A673 (cell line): Measurements from ENCODE around the gene ACTL6A. TPM values are rescaled to one million over a fixed set of nuclear protein-coding genes. Genes with fewer than 3 reads are reported as not detected.

ENCODE experiments used
- BruUV-seq: library from RNA; stranded (reverse); fragments of 400-500 nt; replicated peaks from 2 replicates; lab custom pipeline; 2021; lab: Mats Ljungman, UMichigan
- CTCF ChIA-PET: fragments of 300-600 bp; sonication (Branson Sonifier 250); formaldehyde crosslinking; loops from one replicate; lab custom pipeline; 2022; ENCODE audit warnings: antibody characterized with exemption; lab: Charles Lee
- POLR2A ChIA-PET: fragments of 300-600 bp; sonication (Branson Sonifier 250); formaldehyde crosslinking; loops from one replicate; lab custom pipeline; 2022; ENCODE audit warnings: antibody characterized with exemption; ENCODE audit not compliant: low non-redundant PET; lab: Charles Lee
- DNase-seq: peaks from one replicate; pipeline ENCODE4 v3.0.0-alpha.2; 2015; ENCODE audit warnings: low spot score
- H3K27ac ChIP-seq: fragments of 200-600 bp; sonication (generic); 2 replicates; pipeline ENCODE4 v1.5.1; 2016; ENCODE audit warnings: mixed run types, low read depth, mild to moderate bottlenecking, mixed read lengths, antibody characterized with exemption, low read length; ENCODE audit not compliant: poor library complexity, severe bottlenecking
- H3K27me3 ChIP-seq: fragments of 200-600 bp; sonication (generic); replicated peaks from 2 replicates; pipeline ENCODE4 v1.6.1; 2017; ENCODE audit warnings: mixed run types, low read depth, mild to moderate bottlenecking, mixed read lengths, antibody characterized with exemption, low read length; ENCODE audit not compliant: insufficient read depth, poor library complexity
- H3K36me3 ChIP-seq: fragments of 200-600 bp; sonication (generic); 2 replicates; pipeline ENCODE4 v1.6.1; 2016; ENCODE audit warnings: mixed run types, mild to moderate bottlenecking, mixed read lengths, antibody characterized with exemption, low read length; ENCODE audit not compliant: insufficient read depth, poor library complexity, severe bottlenecking
- H3K4me1 ChIP-seq: fragments of 200-600 bp; sonication (generic); 2 replicates; pipeline ENCODE4 v1.6.1; 2017; ENCODE audit warnings: mixed run types, mild to moderate bottlenecking, mixed read lengths, antibody characterized with exemption, low read length; ENCODE audit not compliant: insufficient read depth, poor library complexity, severe bottlenecking
- H3K4me3 ChIP-seq: fragments of 200-600 bp; sonication (generic); 2 replicates; pipeline ENCODE4 v1.5.1; 2016; ENCODE audit warnings: low read depth, mixed run types, mild to moderate bottlenecking, mixed read lengths, low read length; ENCODE audit not compliant: poor library complexity, severe bottlenecking
- H3K9me3 ChIP-seq: fragments of 200-600 bp; sonication (generic); 2 replicates; pipeline ENCODE4 v1.6.1; 2016; ENCODE audit warnings: mixed run types, low read depth, mild to moderate bottlenecking, mixed read lengths, antibody characterized with exemption, low read length; ENCODE audit not compliant: poor library complexity, severe bottlenecking
- EZH2 ChIP-seq: fragments of 200-600 bp; sonication (generic); IDR thresholded peaks from 2 replicates; pipeline ENCODE4 v1.6.1; 2017; ENCODE audit warnings: borderline replicate concordance, low read depth, mild to moderate bottlenecking, mixed read lengths, antibody characterized with exemption, low read length; ENCODE audit not compliant: poor library complexity, severe bottlenecking
- intact Hi-C: fragments of 100-400 bp; cut with micrococcal nuclease; formaldehyde crosslinking; loops from one replicate; pipeline ENCODE4 v1.10.0; 2022; ENCODE audit not compliant: unreplicated experiment
- total RNA-seq: library from RNA; stranded (reverse); gene quantifications from 2 replicates; pipeline ENCODE4 v1.2.3, GENCODE V29; 2021
- TF ChIP-seq, protein P1 (sequence below): fragments of 300-800, 200-600 bp; sonication (generic); conservative IDR thresholded peaks from 2 replicates; pipeline ENCODE4 v1.5.1; 2017; ENCODE audit warnings: low read depth, mild to moderate bottlenecking, antibody characterized with exemption, low read length, moderate library complexity, mixed read lengths

The ACTL6A gene
- total RNA-seq, 1 experiment from 2014 or later: 153 TPM

DNA sequence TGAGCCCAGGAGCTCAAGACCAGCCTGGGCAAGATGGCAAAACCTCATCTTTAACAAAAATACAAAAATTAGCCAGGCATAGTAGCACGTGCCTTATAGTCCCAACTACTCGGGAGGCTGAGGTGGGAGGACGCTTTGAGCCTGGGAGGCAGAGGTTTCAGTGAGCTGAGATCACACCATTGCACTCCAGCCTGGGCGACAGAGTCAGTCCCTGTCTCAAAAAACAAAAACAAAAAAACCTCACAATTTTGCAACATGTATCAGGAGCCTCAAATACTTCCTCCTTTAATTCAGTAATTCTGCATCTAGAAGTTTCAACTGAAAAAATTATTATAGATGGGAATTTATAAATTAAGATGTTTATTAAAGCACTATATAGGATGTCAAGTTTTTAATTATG is 40.6 kb downstream of the ACTL6A start:
- no peaks in the 10 kb centered on the region for H3K9me3 ChIP-seq
- TF ChIP-seq EZH2: no peak
- TF ChIP-seq, protein P1, sequence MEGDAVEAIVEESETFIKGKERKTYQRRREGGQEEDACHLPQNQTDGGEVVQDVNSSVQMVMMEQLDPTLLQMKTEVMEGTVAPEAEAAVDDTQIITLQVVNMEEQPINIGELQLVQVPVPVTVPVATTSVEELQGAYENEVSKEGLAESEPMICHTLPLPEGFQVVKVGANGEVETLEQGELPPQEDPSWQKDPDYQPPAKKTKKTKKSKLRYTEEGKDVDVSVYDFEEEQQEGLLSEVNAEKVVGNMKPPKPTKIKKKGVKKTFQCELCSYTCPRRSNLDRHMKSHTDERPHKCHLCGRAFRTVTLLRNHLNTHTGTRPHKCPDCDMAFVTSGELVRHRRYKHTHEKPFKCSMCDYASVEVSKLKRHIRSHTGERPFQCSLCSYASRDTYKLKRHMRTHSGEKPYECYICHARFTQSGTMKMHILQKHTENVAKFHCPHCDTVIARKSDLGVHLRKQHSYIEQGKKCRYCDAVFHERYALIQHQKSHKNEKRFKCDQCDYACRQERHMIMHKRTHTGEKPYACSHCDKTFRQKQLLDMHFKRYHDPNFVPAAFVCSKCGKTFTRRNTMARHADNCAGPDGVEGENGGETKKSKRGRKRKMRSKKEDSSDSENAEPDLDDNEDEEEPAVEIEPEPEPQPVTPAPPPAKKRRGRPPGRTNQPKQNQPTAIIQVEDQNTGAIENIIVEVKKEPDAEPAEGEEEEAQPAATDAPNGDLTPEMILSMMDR: no peak
- no peak for DNase-seq
- no peak overlapping the region for H3K27ac ChIP-seq
- no TSS peak for BruUV-seq
- peaks cover 7% of the 10 kb centered on the region for H3K4me1 ChIP-seq
- H3K4me3 ChIP-seq: peak overlapping the region; percentile 85
- no peaks in the 10 kb centered on the region for H3K27me3 ChIP-seq
- intact Hi-C loops: no loop called here
- peaks cover 52% of the 10 kb centered on the region for H3K36me3 ChIP-seq
- ChIA-PET CTCF (interaction anchor here (0.6 kb wide), 1 partner anchor 165 kb away, joined by 3 read pairs; no protein-coding TSS in a partner anchor), POLR2A (no interaction called here)

DNA sequence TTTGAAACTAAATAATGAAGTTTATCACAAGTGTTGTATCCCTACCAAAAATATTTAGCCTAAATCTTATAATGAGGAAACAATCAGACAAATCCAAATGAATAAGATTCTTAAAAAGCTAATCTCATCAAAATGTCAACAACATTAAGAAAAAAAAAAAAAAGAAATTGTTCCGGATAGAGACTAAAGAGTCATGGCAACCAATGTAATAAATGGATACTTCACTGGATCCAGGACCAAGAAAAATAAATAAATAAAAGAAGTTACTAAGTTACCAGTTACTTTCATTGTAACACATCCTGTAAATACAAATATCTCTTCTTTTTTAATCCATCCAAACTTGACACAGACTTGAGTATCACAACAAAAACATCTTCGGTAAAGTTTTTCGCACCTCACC is 41.1 kb downstream of the ACTL6A start:
- ChIA-PET POLR2A (no interaction called here), CTCF (no interaction called here)
- BruUV-seq: no TSS peak

DNA sequence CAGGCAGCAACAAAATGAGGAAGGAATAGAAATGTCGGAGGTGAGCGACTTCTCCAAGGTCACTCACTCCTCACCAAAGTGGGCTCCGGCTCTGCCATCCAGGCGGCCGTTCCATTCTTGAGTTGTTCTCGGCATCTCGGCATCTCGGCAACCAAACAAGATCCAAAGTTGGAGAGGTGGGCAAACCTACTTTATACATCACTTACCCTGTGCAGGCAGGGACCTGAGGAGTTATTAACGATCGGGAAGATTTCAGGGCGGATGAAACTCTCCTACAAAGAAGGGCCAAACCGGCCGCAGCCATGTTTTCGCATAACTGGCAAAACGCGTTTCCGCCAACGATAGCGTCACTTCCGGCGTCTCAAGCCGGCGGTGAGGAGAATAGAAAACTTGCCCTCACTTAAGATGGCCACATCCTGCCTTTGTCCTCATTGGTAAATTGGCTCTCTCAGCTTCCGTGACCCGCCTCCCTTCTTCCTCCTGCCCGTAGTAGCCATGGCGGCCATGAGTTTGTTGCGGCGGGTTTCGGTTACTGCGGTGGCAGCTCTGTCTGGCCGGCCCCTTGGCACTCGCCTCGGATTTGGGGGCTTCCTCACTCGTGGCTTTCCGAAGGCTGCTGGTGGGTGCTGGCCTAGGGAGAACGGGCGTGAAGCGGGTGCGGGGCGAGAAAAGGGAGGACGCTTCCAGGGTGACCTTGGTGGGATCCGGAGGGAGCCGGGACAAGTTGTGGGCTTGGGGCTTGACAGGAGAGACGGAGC is 41.8 kb downstream of the ACTL6A start, which contains the start of the genes MRPL47 and NDUFB5:
Gene MRPL47 (minus strand): TSS at position 318 of the 758 bp plus-strand sequence. CDS start 14 bp downstream, at position 304.
Gene NDUFB5 (plus strand): TSS at position 474 of the 758 bp plus-strand sequence. CDS start 22 bp downstream, at position 496.
- ChIA-PET POLR2A (no interaction called here), CTCF (no interaction called here)
- Histone ChIP-seq H3K9me3 (no peaks in the 10 kb centered on the region), H3K27ac (peak within 1 kb of the TSS; percentile 95), H3K27me3 (no peaks in the 10 kb centered on the region), H3K36me3 (peaks cover 41% of the 10 kb centered on the region), H3K4me3 (peak within 1 kb of the TSS; percentile 85), H3K4me1 (peaks cover 7% of the 10 kb centered on the region)
- DNase-seq: peak; percentile 98
- TF ChIP-seq EZH2: no peak
- TF ChIP-seq, protein P1: no peak
- BruUV-seq: no TSS peak
- intact Hi-C loops: no loop called here

More for the DNA sequence above, 41.1 kb downstream of the ACTL6A start:
- peak overlapping the region; percentile 95 for H3K27ac ChIP-seq
- DNase-seq: no peak
- H3K4me1 ChIP-seq: peaks cover 7% of the 10 kb centered on the region
- peak overlapping the region; percentile 85 for H3K4me3 ChIP-seq
- intact Hi-C loops: no loop called here
- TF ChIP-seq, protein P1: no peak
- TF ChIP-seq EZH2: no peak
- H3K36me3 ChIP-seq: peaks cover 47% of the 10 kb centered on the region
- H3K9me3 ChIP-seq: no peaks in the 10 kb centered on the region
- no peaks in the 10 kb centered on the region for H3K27me3 ChIP-seq
